ENCODE data around the gene PCID2. TPM values are rescaled to one million over a fixed set of nuclear protein-coding genes. Genes with fewer than 3 reads are reported as not detected.

The PCID2 gene
- total RNA-seq, 2 donors from 2014 or later = 46.8 to 55.4 TPM

DNA sequence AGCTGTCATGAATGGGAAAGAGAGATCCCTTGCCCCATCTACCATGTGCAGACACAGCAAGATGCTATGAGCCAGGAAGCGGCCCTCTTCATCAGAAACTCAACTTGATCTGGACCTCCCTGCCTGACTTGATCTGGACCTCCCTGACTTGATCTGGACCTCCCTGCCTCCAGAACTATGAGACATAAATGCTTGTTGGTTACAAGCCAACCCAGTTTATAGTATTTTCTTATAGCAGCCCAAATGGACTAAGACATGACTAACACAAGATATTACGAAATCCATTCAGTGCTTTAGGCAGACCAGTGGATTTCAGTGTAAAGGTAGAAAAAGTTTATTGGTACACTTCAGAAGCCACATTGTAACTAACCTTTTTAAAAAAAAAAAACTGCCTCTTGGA is 15.6 kb downstream of the PCID2 start:
- peaks cover 16% of the 10 kb centered on the region for H3K36me3 ChIP-seq
- no peaks in the 10 kb centered on the region for H3K9me3 ChIP-seq
- no peak overlapping the region for H3K27ac ChIP-seq
- DNase-seq (ENCODE audit: low spot score) (no peak), ATAC-seq (ENCODE audit: insufficient number of reproducible peaks, low FRiP score, low read depth) (no peak)
- TF ChIP-seq, protein P1, sequence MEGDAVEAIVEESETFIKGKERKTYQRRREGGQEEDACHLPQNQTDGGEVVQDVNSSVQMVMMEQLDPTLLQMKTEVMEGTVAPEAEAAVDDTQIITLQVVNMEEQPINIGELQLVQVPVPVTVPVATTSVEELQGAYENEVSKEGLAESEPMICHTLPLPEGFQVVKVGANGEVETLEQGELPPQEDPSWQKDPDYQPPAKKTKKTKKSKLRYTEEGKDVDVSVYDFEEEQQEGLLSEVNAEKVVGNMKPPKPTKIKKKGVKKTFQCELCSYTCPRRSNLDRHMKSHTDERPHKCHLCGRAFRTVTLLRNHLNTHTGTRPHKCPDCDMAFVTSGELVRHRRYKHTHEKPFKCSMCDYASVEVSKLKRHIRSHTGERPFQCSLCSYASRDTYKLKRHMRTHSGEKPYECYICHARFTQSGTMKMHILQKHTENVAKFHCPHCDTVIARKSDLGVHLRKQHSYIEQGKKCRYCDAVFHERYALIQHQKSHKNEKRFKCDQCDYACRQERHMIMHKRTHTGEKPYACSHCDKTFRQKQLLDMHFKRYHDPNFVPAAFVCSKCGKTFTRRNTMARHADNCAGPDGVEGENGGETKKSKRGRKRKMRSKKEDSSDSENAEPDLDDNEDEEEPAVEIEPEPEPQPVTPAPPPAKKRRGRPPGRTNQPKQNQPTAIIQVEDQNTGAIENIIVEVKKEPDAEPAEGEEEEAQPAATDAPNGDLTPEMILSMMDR (IDR thresholded peaks at IDR 0.05) = no peak
- H3K4me1 ChIP-seq (ENCODE audit: control insufficient read depth in 1 of 2, low read depth in 2 of 2) = no peaks in the 10 kb centered on the region
- no peaks in the 10 kb centered on the region for H3K27me3 ChIP-seq (replicated peaks; ENCODE audit: insufficient read depth)
- no peak overlapping the region for H3K4me3 ChIP-seq

GRCh38 chr13:113192279-113192678 is 16.2 kb downstream of the PCID2 start:
- DNase-seq (ENCODE audit: low spot score) (no peak), ATAC-seq (ENCODE audit: insufficient number of reproducible peaks, low FRiP score, low read depth) (no peak)
- peaks cover 13% of the 10 kb centered on the region for H3K36me3 ChIP-seq
- TF ChIP-seq, protein P1 (IDR thresholded peaks at IDR 0.05) = no peak
- no peak overlapping the region for H3K4me3 ChIP-seq
- H3K4me1 ChIP-seq (ENCODE audit: control insufficient read depth in 1 of 2, low read depth in 2 of 2) = no peaks in the 10 kb centered on the region
- no peaks in the 10 kb centered on the region for H3K27me3 ChIP-seq (replicated peaks; ENCODE audit: insufficient read depth)
- H3K27ac ChIP-seq = no peak overlapping the region
- no peaks in the 10 kb centered on the region for H3K9me3 ChIP-seq

GRCh38 chr13:113190181-113190580 is 18.3 kb downstream of the PCID2 start:
- no peaks in the 10 kb centered on the region for H3K4me1 ChIP-seq (ENCODE audit: control insufficient read depth in 1 of 2, low read depth in 2 of 2)
- no peak overlapping the region for H3K27ac ChIP-seq
- H3K4me3 ChIP-seq = no peak overlapping the region
- H3K9me3 ChIP-seq = no peaks in the 10 kb centered on the region
- DNase-seq (ENCODE audit: low spot score) (no peak), ATAC-seq (ENCODE audit: insufficient number of reproducible peaks, low FRiP score, low read depth) (no peak)
- TF ChIP-seq, protein P1 (IDR thresholded peaks at IDR 0.05) = no peak
- H3K27me3 ChIP-seq (replicated peaks; ENCODE audit: insufficient read depth) = no peaks in the 10 kb centered on the region
- peaks cover 19% of the 10 kb centered on the region for H3K36me3 ChIP-seq

DNA sequence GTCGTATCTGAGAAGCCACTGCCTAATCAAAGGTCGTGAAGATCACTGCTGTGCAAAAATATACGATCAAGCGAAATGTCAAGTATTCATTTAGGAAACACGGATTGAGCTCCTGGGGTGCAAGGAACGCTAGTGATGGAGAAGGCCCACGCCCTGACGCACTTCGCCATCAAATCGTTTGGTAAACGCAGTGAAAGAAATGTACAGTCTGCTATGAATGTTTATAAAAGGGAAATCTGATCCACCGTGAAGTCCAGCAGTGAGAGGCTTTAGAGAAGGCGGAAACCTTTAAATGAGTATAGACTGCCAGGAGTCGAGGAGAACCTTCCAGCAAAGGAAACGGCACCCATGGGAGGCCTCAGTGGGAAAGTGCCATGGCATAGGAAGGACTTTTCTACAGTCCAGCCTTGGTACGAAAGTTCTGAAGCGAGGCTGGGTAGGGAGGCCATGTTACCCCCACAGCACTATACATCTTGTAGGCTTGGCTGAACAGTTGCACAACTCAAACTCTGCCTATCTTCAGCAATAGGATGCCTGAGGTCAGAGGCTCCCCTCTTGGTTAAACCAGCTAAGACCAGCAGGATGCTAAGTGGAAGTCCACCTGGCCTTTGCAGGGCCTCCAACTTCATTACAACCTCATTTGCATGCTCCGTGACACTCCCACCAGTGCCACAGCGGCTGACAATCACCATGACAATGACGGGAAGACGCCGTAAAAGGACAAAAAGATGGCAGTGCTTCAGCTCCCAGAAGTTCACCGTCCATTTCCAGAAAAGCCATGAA is 20.4 kb downstream of the PCID2 start:
- ATAC-seq (ENCODE audit: insufficient number of reproducible peaks, low FRiP score, low read depth) (no peak), DNase-seq (ENCODE audit: low spot score) (no peak)
- no peak overlapping the region for H3K27ac ChIP-seq
- H3K27me3 ChIP-seq (replicated peaks; ENCODE audit: insufficient read depth) = no peaks in the 10 kb centered on the region
- H3K36me3 ChIP-seq = peaks cover 21% of the 10 kb centered on the region
- no peaks in the 10 kb centered on the region for H3K9me3 ChIP-seq
- H3K4me1 ChIP-seq (ENCODE audit: control insufficient read depth in 1 of 2, low read depth in 2 of 2) = no peaks in the 10 kb centered on the region
- H3K4me3 ChIP-seq = no peak overlapping the region
- TF ChIP-seq, protein P1 (IDR thresholded peaks at IDR 0.05) = no peak

- peak overlapping the region in 1 of 2 donors; percentile 40 for H3K27ac ChIP-seq
- H3K4me3 ChIP-seq = no peak overlapping the region
- no peaks in the 10 kb centered on the region for H3K27me3 ChIP-seq (replicated peaks; ENCODE audit: insufficient read depth)
- H3K36me3 ChIP-seq = peaks cover 29% of the 10 kb centered on the region
- no peaks in the 10 kb centered on the region for H3K9me3 ChIP-seq
- H3K4me1 ChIP-seq (ENCODE audit: control insufficient read depth in 1 of 2, low read depth in 2 of 2) = no peaks in the 10 kb centered on the region
- DNase-seq (ENCODE audit: low spot score) = peak; percentile 57
- ATAC-seq (ENCODE audit: insufficient number of reproducible peaks, low FRiP score, low read depth) = peak; percentile 85
- TF ChIP-seq, protein P1 (IDR thresholded peaks at IDR 0.05) = no peak
Measured at GRCh38 chr13:113187263-113187669, 21.2 kb downstream of the PCID2 start.
